Left ventricle myocardium inferior (tissue), 1 donor: ENCODE results near the gene TOP3A. TPM values are rescaled to one million over a fixed set of nuclear protein-coding genes. Genes with fewer than 3 reads are reported as not detected.
A peak's percentile ranks its signal among the peaks of the same experiment; 100 is the strongest.

Experiments used
- DNase-seq: peaks from one replicate; pipeline ENCODE4 v3.0.0-alpha.2; 2020
- H3K27ac ChIP-seq: fragments of 200-600 bp; replicated peaks from 2 replicates; pipeline ENCODE4 v1.8.0; 2021
- H3K27me3 ChIP-seq: fragments of 200-600 bp; 2 replicates; pipeline ENCODE4 v1.8.0; 2021; ENCODE audit warnings: low read depth
- H3K36me3 ChIP-seq: fragments of 200-600 bp; 2 replicates; pipeline ENCODE4 v1.8.0; 2021
- H3K4me1 ChIP-seq: fragments of 200-600 bp; 2 replicates; pipeline ENCODE4 v1.8.0; 2021
- H3K4me3 ChIP-seq: fragments of 200-600 bp; 2 replicates; pipeline ENCODE4 v1.8.0; 2021; ENCODE audit warnings: mild to moderate bottlenecking, moderate library complexity
- H3K9me3 ChIP-seq: fragments of 200-600 bp; replicated peaks from 2 replicates; pipeline ENCODE4 v1.8.0; 2021
- intact Hi-C: fragments of 100-400 bp; cut with micrococcal nuclease; formaldehyde crosslinking; loops from one replicate; pipeline ENCODE4 v1.11.0; 2022
- total RNA-seq: library from RNA; stranded (reverse); fragmentation: NEBNext Ultra II Directional; extraction: Animal tissue kit (Norgen Biotek cat#: 25700); gene quantifications from one replicate; pipeline ENCODE4 v1.2.1, GENCODE V29; 2021
- TF ChIP-seq, protein P1 (sequence below): fragments of 200-600 bp; IDR thresholded peaks from 2 replicates; pipeline ENCODE4 v1.8.0; 2021; ENCODE audit warnings: antibody characterized with exemption, mild to moderate bottlenecking, borderline replicate concordance
- donor health status: DM: no; HTN: yes; CAD: no; lungs with severe emphysema.

TOP3A gene
- total RNA-seq, 1 donor from 2014 or later = 10.4 TPM

DNA sequence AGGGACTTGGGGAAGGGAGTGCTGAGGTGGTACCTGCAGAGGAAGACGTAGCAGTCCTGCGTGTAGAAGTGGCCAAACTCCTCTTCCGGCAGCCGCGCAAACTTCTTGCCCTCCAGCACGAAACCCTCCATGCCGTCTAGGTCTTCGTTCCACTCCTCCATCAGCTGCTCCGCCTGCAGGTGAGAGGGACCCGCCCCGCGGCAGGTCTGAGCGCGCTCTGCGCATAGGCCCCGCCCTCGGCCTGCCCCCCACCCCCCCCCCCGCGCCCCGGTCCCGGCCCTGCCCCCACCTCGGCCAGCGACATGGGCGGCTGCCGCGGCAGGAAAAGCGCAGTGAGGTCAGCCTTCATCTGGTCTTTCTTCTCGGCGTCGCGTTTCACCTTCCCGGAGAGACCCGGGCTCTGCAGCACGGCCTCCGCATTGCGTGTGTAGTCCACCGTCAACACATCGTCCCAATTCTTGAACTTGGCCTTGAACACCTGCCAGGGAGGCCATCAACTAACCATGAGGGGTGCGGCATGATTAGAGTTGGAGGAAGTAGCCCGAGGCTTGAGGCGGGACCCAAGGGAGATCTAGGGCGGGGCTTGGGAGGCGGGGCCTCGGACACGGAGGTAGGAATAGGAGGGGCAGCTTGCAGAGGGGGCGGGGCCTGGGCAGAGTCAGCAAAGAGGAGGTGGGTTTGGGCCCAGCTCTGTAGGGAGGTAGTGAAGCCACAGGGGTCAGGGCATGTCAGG is 67.7 kb downstream of the TOP3A start:
- peaks cover 94% of the 10 kb centered on the region for H3K36me3 ChIP-seq
- H3K4me3 ChIP-seq = peak overlapping the region; percentile 14
- H3K27me3 ChIP-seq = no peaks in the 10 kb centered on the region
- TF ChIP-seq, protein P1, sequence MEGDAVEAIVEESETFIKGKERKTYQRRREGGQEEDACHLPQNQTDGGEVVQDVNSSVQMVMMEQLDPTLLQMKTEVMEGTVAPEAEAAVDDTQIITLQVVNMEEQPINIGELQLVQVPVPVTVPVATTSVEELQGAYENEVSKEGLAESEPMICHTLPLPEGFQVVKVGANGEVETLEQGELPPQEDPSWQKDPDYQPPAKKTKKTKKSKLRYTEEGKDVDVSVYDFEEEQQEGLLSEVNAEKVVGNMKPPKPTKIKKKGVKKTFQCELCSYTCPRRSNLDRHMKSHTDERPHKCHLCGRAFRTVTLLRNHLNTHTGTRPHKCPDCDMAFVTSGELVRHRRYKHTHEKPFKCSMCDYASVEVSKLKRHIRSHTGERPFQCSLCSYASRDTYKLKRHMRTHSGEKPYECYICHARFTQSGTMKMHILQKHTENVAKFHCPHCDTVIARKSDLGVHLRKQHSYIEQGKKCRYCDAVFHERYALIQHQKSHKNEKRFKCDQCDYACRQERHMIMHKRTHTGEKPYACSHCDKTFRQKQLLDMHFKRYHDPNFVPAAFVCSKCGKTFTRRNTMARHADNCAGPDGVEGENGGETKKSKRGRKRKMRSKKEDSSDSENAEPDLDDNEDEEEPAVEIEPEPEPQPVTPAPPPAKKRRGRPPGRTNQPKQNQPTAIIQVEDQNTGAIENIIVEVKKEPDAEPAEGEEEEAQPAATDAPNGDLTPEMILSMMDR = no peak
- peak overlapping the region; percentile 87 for H3K27ac ChIP-seq
- peak; percentile 58 for DNase-seq
- no peaks in the 10 kb centered on the region for H3K9me3 ChIP-seq
- intact Hi-C loops = no loop called here
- peaks cover 29% of the 10 kb centered on the region for H3K4me1 ChIP-seq

DNA sequence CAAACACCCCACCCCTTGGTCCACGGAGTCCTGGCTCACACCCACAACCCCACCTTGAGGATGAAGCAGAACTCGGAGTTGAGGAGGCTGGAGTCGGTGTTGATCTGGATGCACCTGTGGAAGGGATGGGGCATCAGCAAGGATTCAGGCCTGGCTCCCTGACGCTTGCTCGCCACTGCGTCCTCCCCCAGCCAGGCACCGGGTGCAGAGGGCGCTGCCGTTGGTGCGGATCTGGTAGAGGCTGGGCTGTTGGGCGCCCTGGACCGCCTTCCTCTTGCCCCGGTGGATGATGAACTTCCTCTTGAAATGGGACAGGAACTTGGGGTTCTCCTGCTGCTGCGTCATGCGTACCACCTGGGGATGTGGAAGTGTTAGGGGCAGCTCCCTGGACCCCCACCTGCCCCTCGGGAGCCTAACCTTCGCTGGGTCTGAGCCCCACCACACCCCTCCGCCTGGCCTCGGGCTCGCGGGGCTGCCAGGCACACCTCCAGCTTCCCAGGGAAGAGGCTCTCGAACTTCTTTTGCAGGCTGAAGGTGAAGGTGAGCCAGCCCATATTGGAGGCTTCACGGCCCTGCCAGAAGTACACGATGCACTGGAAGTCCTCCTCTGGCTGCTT is 68.6 kb downstream of the TOP3A start:
- Histone ChIP-seq H3K4me1 (peaks cover 29% of the 10 kb centered on the region), H3K9me3 (no peaks in the 10 kb centered on the region), H3K36me3 (peaks cover 94% of the 10 kb centered on the region), H3K27ac (no peak overlapping the region), H3K27me3 (no peaks in the 10 kb centered on the region), H3K4me3 (no peak overlapping the region)
- intact Hi-C loops = no loop called here
- TF ChIP-seq, protein P1 = no peak
- DNase-seq = no peak

DNA sequence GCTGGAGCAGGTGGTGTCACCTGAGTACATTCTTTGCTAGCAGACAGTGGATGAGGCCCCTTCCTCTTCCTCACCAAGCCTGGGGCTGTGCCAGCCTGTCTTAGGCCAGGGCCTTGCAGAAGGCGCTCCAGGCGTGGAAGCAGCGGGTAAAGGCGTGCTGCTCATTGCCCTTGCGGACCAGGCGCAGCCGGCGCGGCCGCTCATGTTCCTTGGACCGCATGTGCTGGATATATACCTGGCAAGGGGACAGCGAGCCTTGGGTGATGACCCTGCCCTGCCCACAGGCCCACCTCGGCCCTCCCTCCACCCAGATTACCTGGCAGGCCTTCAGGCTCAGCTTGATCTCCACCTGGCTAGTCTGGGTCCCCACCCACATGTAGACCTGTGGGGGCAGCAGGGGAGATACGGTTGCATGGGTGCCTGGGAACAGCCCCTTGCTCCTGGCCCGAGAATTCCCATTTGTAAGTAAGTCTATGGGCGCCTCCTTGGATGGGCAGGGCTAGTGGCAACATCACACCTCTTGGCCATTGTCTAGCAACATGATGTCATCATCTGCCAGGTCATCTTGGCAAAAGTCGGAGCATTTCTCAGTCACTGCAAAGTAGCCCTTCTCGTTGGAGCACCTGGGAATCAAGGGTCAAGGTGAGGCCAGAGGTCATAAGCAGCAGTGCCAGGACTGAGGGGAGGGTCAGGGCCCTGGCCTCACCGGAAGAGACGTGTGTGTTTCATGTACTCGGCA is 69.6 kb downstream of the TOP3A start:
- Histone ChIP-seq H3K36me3 (peaks cover 88% of the 10 kb centered on the region), H3K4me3 (no peak overlapping the region), H3K4me1 (peaks cover 29% of the 10 kb centered on the region), H3K9me3 (no peaks in the 10 kb centered on the region), H3K27ac (no peak overlapping the region), H3K27me3 (no peaks in the 10 kb centered on the region)
- TF ChIP-seq, protein P1 = no peak
- no peak for DNase-seq
- intact Hi-C loops = no loop called here

DNA sequence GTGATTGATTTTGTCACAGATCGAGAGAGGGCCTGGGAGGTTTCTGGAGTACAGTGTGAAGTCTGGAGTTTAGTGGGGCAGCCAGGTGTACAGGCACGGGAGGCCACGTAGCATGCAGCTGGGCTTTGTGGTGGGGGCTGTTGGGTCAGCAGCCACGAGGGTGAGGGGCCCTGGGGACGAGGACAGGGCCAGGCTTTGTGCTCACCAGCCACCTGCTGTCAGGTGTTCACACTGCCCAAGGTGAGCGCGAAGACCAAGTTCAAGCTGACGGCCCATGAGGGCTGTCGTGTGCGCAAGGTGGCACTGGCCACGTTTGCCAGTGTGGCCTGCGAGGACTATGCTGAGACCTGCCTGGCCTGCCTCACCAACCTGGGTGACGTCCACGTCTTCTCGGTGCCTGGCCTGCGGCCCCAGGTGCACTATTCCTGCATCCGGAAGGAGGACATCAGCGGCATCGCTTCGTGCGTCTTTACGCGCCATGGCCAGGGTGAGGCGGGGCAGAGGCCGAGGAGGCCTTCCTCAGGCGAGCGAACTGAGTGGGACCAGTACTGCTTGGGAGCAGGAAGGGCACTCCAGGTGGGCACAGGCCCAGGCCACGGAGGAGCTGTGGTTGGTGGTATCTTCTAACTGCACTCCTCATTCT is 73.4 kb downstream of the TOP3A start:
- H3K9me3 ChIP-seq = no peaks in the 10 kb centered on the region
- TF ChIP-seq, protein P1 = no peak
- intact Hi-C loops = no loop called here
- no peak for DNase-seq
- H3K36me3 ChIP-seq = peaks cover 72% of the 10 kb centered on the region
- H3K4me3 ChIP-seq = no peak overlapping the region
- no peaks in the 10 kb centered on the region for H3K27me3 ChIP-seq
- H3K27ac ChIP-seq = no peak overlapping the region
- H3K4me1 ChIP-seq = peaks cover 9% of the 10 kb centered on the region

DNA sequence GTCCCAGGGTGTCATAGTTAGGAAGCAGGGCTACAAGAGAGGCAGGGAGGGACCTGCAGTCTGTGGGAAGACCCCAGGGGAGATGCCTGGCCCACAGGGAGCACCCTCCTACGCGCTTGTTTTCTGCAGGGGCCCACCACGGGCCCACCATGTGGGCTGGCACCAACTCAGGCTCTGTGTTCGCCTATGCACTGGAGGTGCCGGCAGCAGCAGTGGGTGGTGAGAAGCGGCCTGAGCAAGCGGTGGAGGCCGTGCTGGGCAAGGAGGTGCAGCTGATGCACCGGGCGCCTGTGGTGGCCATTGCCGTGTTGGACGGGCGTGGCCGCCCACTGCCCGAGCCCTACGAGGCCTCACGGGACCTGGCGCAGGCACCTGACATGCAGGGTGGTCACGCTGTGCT is 74.3 kb downstream of the TOP3A start:
- Histone ChIP-seq H3K36me3 (peaks cover 72% of the 10 kb centered on the region), H3K9me3 (no peaks in the 10 kb centered on the region), H3K4me3 (no peak overlapping the region), H3K27me3 (no peaks in the 10 kb centered on the region), H3K27ac (no peak overlapping the region), H3K4me1 (peaks cover 9% of the 10 kb centered on the region)
- no peak for DNase-seq
- TF ChIP-seq, protein P1 = no peak
- intact Hi-C loops = no loop called here
